ENCODE measurements around the gene POU2AF2. TPM values are rescaled to one million over a fixed set of nuclear protein-coding genes. Genes with fewer than 3 reads are reported as not detected.

Gene POU2AF2
- total and polyA plus RNA-seq, 2 donors (not counting 3 experiments of a cell fraction or from before 2014, with no cell fraction given): not detected

DNA sequence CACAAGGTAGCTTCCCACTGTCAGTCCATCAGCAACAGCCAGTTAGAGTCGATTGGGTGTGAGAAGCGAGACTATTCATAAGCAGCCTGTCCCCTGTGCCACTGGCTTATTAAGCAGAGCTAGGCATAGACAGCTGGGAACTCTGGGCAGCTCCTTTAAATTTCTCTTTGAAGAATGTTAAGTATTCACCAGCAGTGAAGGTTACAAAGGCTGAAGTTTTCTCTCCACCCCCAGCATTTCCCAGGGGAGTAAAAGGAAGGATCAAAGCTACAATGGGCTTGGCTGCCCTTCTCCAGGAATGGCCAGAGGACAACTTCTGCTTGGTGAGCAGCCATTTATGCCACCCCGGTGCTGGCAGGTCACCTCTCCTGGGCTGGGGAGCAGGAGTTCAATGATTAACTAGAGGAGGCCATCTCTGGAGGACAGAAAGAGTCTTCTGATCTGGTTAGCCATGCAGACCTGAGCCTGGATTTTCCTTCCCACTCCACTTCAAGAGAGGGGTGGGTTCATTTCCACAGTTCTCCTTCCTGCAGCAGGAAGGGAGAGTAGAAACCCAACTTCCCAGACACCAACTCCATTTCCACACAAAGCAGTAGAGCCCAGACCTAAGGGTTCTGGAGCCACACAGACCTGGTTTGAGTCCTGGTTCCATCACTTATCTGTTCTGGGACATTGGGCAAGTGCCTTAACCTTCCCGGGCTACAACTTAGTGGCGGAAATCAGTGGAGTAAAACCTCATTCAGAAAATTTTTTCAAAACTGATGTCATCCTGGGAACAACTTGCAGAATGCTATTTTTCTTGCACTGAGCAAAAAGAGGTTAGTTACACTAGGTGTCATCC, 75.4 kb downstream of the POU2AF2 start:
- no peak overlapping the region for H3K4me2 ChIP-seq (ENCODE audit: insufficient read depth, low read length)
- FAIRE-seq (no peak), DNase-seq (ENCODE audit: low read depth, low spot score) (no peak)
- H3K9me1 ChIP-seq (replicated peaks; ENCODE audit: control insufficient read depth, extremely low read depth, insufficient read depth, low read length): no peaks in the 10 kb centered on the region
- H2AFZ ChIP-seq (ENCODE audit: low read depth, low read length): no peak overlapping the region
- no peaks in the 10 kb centered on the region for H3K4me1 ChIP-seq (ENCODE audit: control insufficient read depth, extremely low read depth, insufficient read depth, low read length)
- H4K20me1 ChIP-seq (replicated peaks; ENCODE audit: control insufficient read depth, extremely low read depth, insufficient read depth, low read length): no peaks in the 10 kb centered on the region
- intact Hi-C loops (cut with micrococcal nuclease): no loop called here
- no peak overlapping the region for H3K4me3 ChIP-seq (replicated peaks in 1 of 3; ENCODE audit: insufficient read depth in 1 of 3, low read depth in 1 of 3, low read length in 3 of 3)
- ChIA-PET CTCF (no interaction called here), POLR2A (no interaction called here)
- H3K79me2 ChIP-seq (ENCODE audit: control insufficient read depth, insufficient read depth, low read length): no peaks in the 10 kb centered on the region
- H3K9ac ChIP-seq (replicated peaks; ENCODE audit: extremely low read depth, insufficient read depth, low read length): no peak overlapping the region
- no TSS peak for BruUV-seq (replicated peaks)
- TF ChIP-seq GATA2 (IDR thresholded peaks at IDR 0.05; ENCODE audit: insufficient read depth, insufficient read length, low read depth, low read length) (no peak), FOS (IDR thresholded peaks at IDR 0.05; ENCODE audit: borderline replicate concordance, insufficient read depth, low read length) (no peak), JUN (IDR thresholded peaks at IDR 0.05; ENCODE audit: borderline replicate concordance, insufficient read depth, insufficient read length, low read depth) (no peak), MYC (IDR thresholded peaks at IDR 0.05; ENCODE audit: low read depth, low read length) (no peak), POLR2A (IDR thresholded peaks at IDR 0.05; ENCODE audit: low read depth, low read length) (no peak), POLR2AphosphoS5 (IDR thresholded peaks at IDR 0.05; ENCODE audit: insufficient read depth, low read depth, low read length) (no peak), EZH2 (IDR thresholded peaks at IDR 0.05; ENCODE audit: borderline replicate concordance, low read depth, low read length, severe bottlenecking) (no peak)
- TF ChIP-seq, protein P1, sequence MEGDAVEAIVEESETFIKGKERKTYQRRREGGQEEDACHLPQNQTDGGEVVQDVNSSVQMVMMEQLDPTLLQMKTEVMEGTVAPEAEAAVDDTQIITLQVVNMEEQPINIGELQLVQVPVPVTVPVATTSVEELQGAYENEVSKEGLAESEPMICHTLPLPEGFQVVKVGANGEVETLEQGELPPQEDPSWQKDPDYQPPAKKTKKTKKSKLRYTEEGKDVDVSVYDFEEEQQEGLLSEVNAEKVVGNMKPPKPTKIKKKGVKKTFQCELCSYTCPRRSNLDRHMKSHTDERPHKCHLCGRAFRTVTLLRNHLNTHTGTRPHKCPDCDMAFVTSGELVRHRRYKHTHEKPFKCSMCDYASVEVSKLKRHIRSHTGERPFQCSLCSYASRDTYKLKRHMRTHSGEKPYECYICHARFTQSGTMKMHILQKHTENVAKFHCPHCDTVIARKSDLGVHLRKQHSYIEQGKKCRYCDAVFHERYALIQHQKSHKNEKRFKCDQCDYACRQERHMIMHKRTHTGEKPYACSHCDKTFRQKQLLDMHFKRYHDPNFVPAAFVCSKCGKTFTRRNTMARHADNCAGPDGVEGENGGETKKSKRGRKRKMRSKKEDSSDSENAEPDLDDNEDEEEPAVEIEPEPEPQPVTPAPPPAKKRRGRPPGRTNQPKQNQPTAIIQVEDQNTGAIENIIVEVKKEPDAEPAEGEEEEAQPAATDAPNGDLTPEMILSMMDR (IDR thresholded peaks at IDR 0.05; ENCODE audit: extremely low read depth in 1 of 2, insufficient read depth in 1 of 2, low read depth in 1 of 2, low read length in 2 of 2): no peak
- TF ChIP-seq, protein P2, sequence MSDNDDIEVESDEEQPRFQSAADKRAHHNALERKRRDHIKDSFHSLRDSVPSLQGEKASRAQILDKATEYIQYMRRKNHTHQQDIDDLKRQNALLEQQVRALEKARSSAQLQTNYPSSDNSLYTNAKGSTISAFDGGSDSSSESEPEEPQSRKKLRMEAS (IDR thresholded peaks at IDR 0.05; ENCODE audit: insufficient read depth, insufficient read length): no peak
- no peak overlapping the region for H3K27ac ChIP-seq (ENCODE audit: insufficient read depth, low read depth, low read length)
- H3K36me3 ChIP-seq (ENCODE audit: control insufficient read depth in 2 of 2, extremely low read depth in 1 of 2, insufficient read depth in 2 of 2, low read length in 2 of 2): no peaks in the 10 kb centered on the region
- H3K9me3 ChIP-seq (replicated peaks; ENCODE audit: control insufficient read depth, insufficient read depth, low read length): no peaks in the 10 kb centered on the region
- dilution Hi-C loops (cut with MboI; ENCODE audit: extremely low pct_ligation_motif_present, low sequenced_read_pairs): no loop called here
- no peaks in the 10 kb centered on the region for H3K27me3 ChIP-seq (ENCODE audit: control insufficient read depth in 2 of 2, insufficient read depth in 2 of 2, low read length in 2 of 2)

Data from endothelial cell of umbilical vein (primary cell).